Endothelial cell of umbilical vein (primary cell): ENCODE measurements around the gene SENP2. TPM values are rescaled to one million over a fixed set of nuclear protein-coding genes. Genes with fewer than 3 reads are reported as not detected.

Experiments
- BruUV-seq: library from RNA; stranded (reverse); fragments of 400-500 nt; replicated peaks from 2 replicates; lab custom pipeline; 2021; lab: Mats Ljungman, UMichigan
- CTCF ChIA-PET: fragments of 300-600, 350-600 bp; sonication (Branson Sonifier 250); formaldehyde crosslinking; loops from one replicate; lab custom pipeline; 2021; ENCODE audit warnings: antibody characterized with exemption, inconsistent platforms; lab: Charles Lee
- POLR2A ChIA-PET: fragments of 300-600, 350-600 bp; sonication (Branson Sonifier 250); formaldehyde crosslinking; loops from one replicate; lab custom pipeline; 2021; ENCODE audit warnings: antibody characterized with exemption, inconsistent platforms; lab: Charles Lee
- DNase-seq: peaks from one replicate; pipeline ENCODE4 v3.0.0-alpha.2; 2011; ENCODE audit warnings: low read depth, low spot score
- FAIRE-seq: peaks from 2 replicates; lab custom pipeline; 2011; peaks lifted over from hg19 to GRCh38; lab: Jason Lieb, UNC
- H2AFZ ChIP-seq: 2 replicates; pipeline ENCODE4 v1.6.0; 2012; ENCODE audit warnings: low read depth, low read length, control low read depth, inconsistent platforms
- H3K27ac ChIP-seq: 2 replicates; pipeline ENCODE4 v1.5.1; 2011; ENCODE audit warnings: low read depth, mild to moderate bottlenecking, control low read depth, low read length, moderate library complexity; ENCODE audit not compliant: insufficient read depth
- H3K27me3 ChIP-seq, 2 experiments: 2 replicates each; pipeline versions ENCODE4 v1.6.0 to v1.6.1; 2011; ENCODE audit warnings: low read length in 2 of 2, mixed read lengths in 1 of 2; ENCODE audit not compliant: control insufficient read depth in 2 of 2, insufficient read depth in 2 of 2
- H3K36me3 ChIP-seq, 2 experiments: 2 replicates in 1 of 2; 3 replicates in 1 of 2; pipeline ENCODE4 v1.5.1; 2011; ENCODE audit warnings: low read length in 2 of 2, mild to moderate bottlenecking in 1 of 2, moderate library complexity in 1 of 2; ENCODE audit not compliant: control insufficient read depth in 2 of 2, insufficient read depth in 2 of 2; ENCODE audit errors: extremely low read depth in 1 of 2
- H3K4me1 ChIP-seq: 3 replicates; pipeline ENCODE4 v1.5.1; 2011; ENCODE audit warnings: mild to moderate bottlenecking, low read length; ENCODE audit not compliant: control insufficient read depth, insufficient read depth; ENCODE audit errors: extremely low read depth
- H3K4me2 ChIP-seq: 2 replicates; pipeline ENCODE4 v1.6.1; 2011; ENCODE audit warnings: low read length, control low read depth, mixed read lengths; ENCODE audit not compliant: insufficient read depth
- H3K4me3 ChIP-seq, 3 experiments: fragments of 200-600 bp in 1 of 3; sonication (generic), shearing (Covaris generic) in 1 of 3; replicated peaks in 1 of 3; 2 replicates each; pipeline ENCODE4 v1.5.1; 2011 to 2016; ENCODE audit warnings: control low read depth in 3 of 3, low read length in 3 of 3, mild to moderate bottlenecking in 2 of 3, inconsistent platforms in 1 of 3, low read depth in 1 of 3, moderate library complexity in 1 of 3; ENCODE audit not compliant: insufficient read depth in 1 of 3
- H3K79me2 ChIP-seq: 2 replicates; pipeline ENCODE4 v1.6.0; 2012; ENCODE audit warnings: low read length, inconsistent platforms; ENCODE audit not compliant: control insufficient read depth, insufficient read depth
- H3K9ac ChIP-seq: replicated peaks from 2 replicates; pipeline ENCODE3; 2011; ENCODE audit warnings: low read length, control low read depth; ENCODE audit not compliant: insufficient read depth; ENCODE audit errors: extremely low read depth
- H3K9me1 ChIP-seq: replicated peaks from 3 replicates; pipeline ENCODE4 v1.6.0; 2011; ENCODE audit warnings: mild to moderate bottlenecking, low read length; ENCODE audit not compliant: control insufficient read depth, insufficient read depth; ENCODE audit errors: extremely low read depth
- H3K9me3 ChIP-seq: replicated peaks from 2 replicates; pipeline ENCODE4 v1.5.1; 2012; ENCODE audit warnings: low read length, inconsistent platforms; ENCODE audit not compliant: control insufficient read depth, insufficient read depth
- H4K20me1 ChIP-seq: replicated peaks from 2 replicates; pipeline ENCODE3; 2011; ENCODE audit warnings: mild to moderate bottlenecking, low read length; ENCODE audit not compliant: control insufficient read depth, insufficient read depth; ENCODE audit errors: extremely low read depth
- EZH2 ChIP-seq: IDR thresholded peaks from 2 replicates; pipeline ENCODE4 v1.6.1; 2012; ENCODE audit warnings: borderline replicate concordance, low read depth, mild to moderate bottlenecking, moderate library complexity, low read length, inconsistent platforms; ENCODE audit not compliant: severe bottlenecking
- FOS ChIP-seq: IDR thresholded peaks from 2 replicates; pipeline ENCODE4 v1.6.1; 2011; ENCODE audit warnings: mild to moderate bottlenecking, low read length, moderate library complexity, borderline replicate concordance; ENCODE audit not compliant: insufficient read depth
- GATA2 ChIP-seq: IDR thresholded peaks from 2 replicates; pipeline ENCODE4 v1.7.0; 2011; ENCODE audit warnings: low read depth, mild to moderate bottlenecking, moderate library complexity, mixed read lengths, low read length; ENCODE audit not compliant: insufficient read length, insufficient read depth
- JUN ChIP-seq: IDR thresholded peaks from 2 replicates; pipeline ENCODE4 v1.6.1; 2011; ENCODE audit warnings: borderline replicate concordance, low read depth; ENCODE audit not compliant: insufficient read length, insufficient read depth
- MYC ChIP-seq: IDR thresholded peaks from one replicate; pipeline ENCODE4 v1.6.1; 2011; ENCODE audit warnings: mild to moderate bottlenecking, low read depth, low read length
- POLR2A ChIP-seq: IDR thresholded peaks from 2 replicates; pipeline ENCODE4 v1.6.1; 2012; ENCODE audit warnings: low read depth, mild to moderate bottlenecking, control low read depth, low read length
- POLR2AphosphoS5 ChIP-seq: IDR thresholded peaks from 2 replicates; pipeline ENCODE4 v1.6.1; 2012; ENCODE audit warnings: low read depth, mild to moderate bottlenecking, control low read depth, low read length, moderate library complexity; ENCODE audit not compliant: insufficient read depth
- dilution Hi-C: fragments of 300-500 bp; cut with MboI; formaldehyde crosslinking; loops from one replicate; pipeline ENCODE4 v1.15.0; 2019; ENCODE audit warnings: low sequenced_read_pairs; ENCODE audit not compliant: extremely low pct_ligation_motif_present
- intact Hi-C: fragments of 100-400 bp; cut with micrococcal nuclease; formaldehyde crosslinking; loops from one replicate; pipeline ENCODE4 v1.10.0; 2022
- polyA plus RNA-seq, 4 experiments: library from polyadenylated mRNA; depleted of rRNA in 3 of 4; stranded (reverse) in 3 of 4; unstranded in 1 of 4; fragments of >200 nt; gene quantifications; 2 replicates each; pipeline versions ENCODE4 v1.2.1 to v1.2.3, GENCODE V29; 2011 to 2012; ENCODE audit warnings: missing spikeins in 1 of 4
- total RNA-seq: library from RNA; stranded (reverse); gene quantifications from 2 replicates; pipeline ENCODE4 v1.2.3, GENCODE V29; 2021

SENP2 gene
- total and polyA plus RNA-seq, 2 donors (not counting 3 experiments of a cell fraction or from before 2014, with no cell fraction given) = 3.8 to 40.4 TPM

DNA sequence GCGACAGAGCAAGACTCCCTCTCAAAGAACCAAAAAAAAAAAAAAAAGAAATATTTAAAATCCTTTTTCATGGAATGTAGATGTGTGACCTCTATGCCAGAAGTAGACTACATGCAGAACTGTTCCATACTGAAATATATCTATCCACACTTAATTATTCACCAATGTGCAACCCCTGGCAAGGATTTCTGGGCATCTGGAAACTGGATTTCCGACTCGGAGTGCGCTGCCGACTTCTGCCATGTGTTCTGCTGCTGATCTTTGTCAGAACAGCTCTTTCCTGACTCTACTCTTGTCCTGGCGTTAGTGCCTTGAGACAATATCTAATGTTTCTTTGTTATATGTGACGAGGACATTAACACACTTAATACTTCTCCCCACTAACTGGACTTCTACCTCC lies 45.4 kb upstream of the SENP2 start:
- Histone ChIP-seq H3K36me3 (no peaks in the 10 kb centered on the region), H4K20me1 (no peaks in the 10 kb centered on the region), H3K27me3 (no peaks in the 10 kb centered on the region), H3K9me1 (no peaks in the 10 kb centered on the region), H3K4me3 (no peak overlapping the region), H3K4me1 (peaks cover 4% of the 10 kb centered on the region), H2AFZ (no peak overlapping the region), H3K27ac (no peak overlapping the region), H3K79me2 (no peaks in the 10 kb centered on the region), H3K9ac (no peak overlapping the region), H3K9me3 (no peaks in the 10 kb centered on the region), H3K4me2 (no peak overlapping the region)
- ChIA-PET POLR2A (no interaction called here), CTCF (no interaction called here)
- DNase-seq (no peak), FAIRE-seq (no peak)
- no TSS peak for BruUV-seq
- intact Hi-C loops (no loop called here), dilution Hi-C loops (no loop called here)
- no peak for TF ChIP-seq POLR2AphosphoS5
- no peak for TF ChIP-seq EZH2
- TF ChIP-seq GATA2 = no peak
- no peak for TF ChIP-seq MYC

DNA sequence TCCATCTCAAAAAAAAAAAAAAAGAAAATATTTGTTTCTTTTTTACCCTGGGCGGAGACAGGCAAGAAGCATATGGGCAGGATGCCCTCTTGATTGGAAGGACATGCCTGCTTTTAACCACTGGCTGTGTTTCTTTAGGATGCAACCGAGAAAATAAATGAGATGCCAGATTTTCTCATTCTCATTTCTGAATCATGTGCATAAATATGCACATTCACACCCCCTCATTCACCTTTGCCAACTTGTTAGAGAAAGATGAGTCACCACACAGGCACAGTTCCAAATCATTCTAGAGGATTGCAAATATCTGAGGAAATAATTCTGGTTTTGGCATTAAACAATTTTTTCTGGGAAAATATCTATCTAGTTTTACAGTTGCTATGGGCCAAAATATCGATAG lies 37.0 kb upstream of the SENP2 start:
- TF ChIP-seq POLR2A = no peak
- peak; percentile 84 for TF ChIP-seq FOS
- TF ChIP-seq EZH2 = no peak
- peak; percentile 85 for TF ChIP-seq JUN
- no peak for TF ChIP-seq MYC
- no peak overlapping the region for H3K4me3 ChIP-seq
- no peak overlapping the region for H3K4me2 ChIP-seq
- H2AFZ ChIP-seq = no peak overlapping the region
- H3K4me1 ChIP-seq = peaks cover 4% of the 10 kb centered on the region
- no peaks in the 10 kb centered on the region for H3K9me3 ChIP-seq
- H3K27me3 ChIP-seq = no peaks in the 10 kb centered on the region
- intact Hi-C loops (no loop called here), dilution Hi-C loops (no loop called here)
- no peak overlapping the region for H3K9ac ChIP-seq
- ChIA-PET CTCF (interaction anchor here (1.5 kb wide), 1 partner anchor 10 kb away, joined by 3 read pairs; no protein-coding TSS in a partner anchor), POLR2A (no interaction called here)
- H3K9me1 ChIP-seq = no peaks in the 10 kb centered on the region
- FAIRE-seq = peak; percentile 63
- no peaks in the 10 kb centered on the region for H3K36me3 ChIP-seq
- no TSS peak for BruUV-seq
- no peaks in the 10 kb centered on the region for H4K20me1 ChIP-seq
- peak; percentile 84 for DNase-seq
- no peak overlapping the region for H3K27ac ChIP-seq
- H3K79me2 ChIP-seq = no peaks in the 10 kb centered on the region
